Loucy (cell line): Measurements from ENCODE around the gene SORCS2.

Experiments used
- CTCF ChIP-seq: fragments of 200-600 bp; sonication (generic); conservative IDR thresholded peaks from 2 replicates; pipeline ENCODE4 v1.5.1; 2014; ENCODE audit warnings: mild to moderate bottlenecking, antibody characterized with exemption, low read length
- EZH2phosphoT487 ChIP-seq: fragments of 200-600 bp; IDR thresholded peaks from 2 replicates; pipeline ENCODE4 v1.6.1; 2018; ENCODE audit warnings: antibody characterized with exemption, mild to moderate bottlenecking, moderate library complexity, borderline replicate concordance

- TF ChIP-seq CTCF: no peak
- no peak for TF ChIP-seq EZH2phosphoT487
These were observed 162.6 kb downstream of the SORCS2 start for GRCh38 chr4:7354927-7355326.
